Brain microvascular endothelial cell (primary cell): ENCODE results near the gene EYS.
"Not testable (repeated sequence)": the region's sequence is repeated elsewhere in the genome, so short reads cannot be mapped to it uniquely, and the experiment has no call there.

ENCODE experiments used
- DNase-seq: peaks from one replicate; pipeline ENCODE4 v3.0.0-alpha.2; 2020
- H3K27ac ChIP-seq: fragments of 250-450 bp; sonication (Bioruptor Pico); 2 replicates; pipeline ENCODE4 v1.5.1; 2020; ENCODE audit warnings: mild to moderate bottlenecking, moderate library complexity
- H3K27me3 ChIP-seq: fragments of 250-450 bp; sonication (Bioruptor Pico); replicated peaks from 2 replicates; pipeline ENCODE4 v1.5.1; 2020; ENCODE audit warnings: mild to moderate bottlenecking
- H3K36me3 ChIP-seq: fragments of 250-450 bp; sonication (Bioruptor Pico); replicated peaks from 2 replicates; pipeline ENCODE4 v1.5.1; 2020; ENCODE audit warnings: mild to moderate bottlenecking
- H3K4me3 ChIP-seq: 2 replicates; pipeline ENCODE4 v1.5.1; 2011; ENCODE audit warnings: low read depth, mild to moderate bottlenecking, control low read depth, low read length, moderate library complexity
- CTCF ChIP-seq: IDR thresholded peaks from 2 replicates; pipeline ENCODE4 v1.5.1; 2011; ENCODE audit warnings: low read depth, mild to moderate bottlenecking, moderate library complexity, low read length, control low read depth, inconsistent platforms; ENCODE audit errors: missing control alignments
- in situ Hi-C: cut with HindIII; loops from 2 replicates; pipeline ENCODE4 v1.10.0; 2017; ENCODE audit warnings: low sequenced_read_pairs, low pct_ligation_motif_present

Gene EYS

GRCh38 chr6:65570340-65570739 is 136.7 kb downstream of the EYS start:
- no peaks in the 10 kb centered on the region for H3K27me3 ChIP-seq
- H3K27ac ChIP-seq: no peak overlapping the region
- no peak overlapping the region for H3K4me3 ChIP-seq
- no peak for TF ChIP-seq CTCF
- in situ Hi-C loops: no loop called here
- no peaks in the 10 kb centered on the region for H3K36me3 ChIP-seq
- DNase-seq: no peak

- Histone ChIP-seq H3K27me3 (no peaks in the 10 kb centered on the region), H3K36me3 (no peaks in the 10 kb centered on the region), H3K27ac (no peak overlapping the region), H3K4me3 (no peak overlapping the region)
- no peak for DNase-seq
- no peak for TF ChIP-seq CTCF
- in situ Hi-C loops: no loop called here
Measured at GRCh38 chr6:65569505-65569904, 137.5 kb downstream of the EYS start.

GRCh38 chr6:65569056-65569455 is 138.0 kb downstream of the EYS start:
- in situ Hi-C loops, H3K27ac ChIP-seq, H3K4me3 ChIP-seq, DNase-seq, H3K36me3 ChIP-seq, H3K27me3 ChIP-seq: not testable (repeated sequence)

GRCh38 chr6:65566117-65566516 is 140.9 kb downstream of the EYS start:
- in situ Hi-C loops: no loop called here

GRCh38 chr6:65558071-65558470 is 149.0 kb downstream of the EYS start:
- no peak for TF ChIP-seq CTCF
- H3K27me3 ChIP-seq: no peaks in the 10 kb centered on the region
- no peaks in the 10 kb centered on the region for H3K36me3 ChIP-seq
- no peak overlapping the region for H3K27ac ChIP-seq
- no peak overlapping the region for H3K4me3 ChIP-seq
- in situ Hi-C loops: no loop called here
- DNase-seq: no peak

More at GRCh38 chr6:65566117-65566516, 140.9 kb downstream of the EYS start:
- H3K27ac ChIP-seq: no peak overlapping the region
- no peaks in the 10 kb centered on the region for H3K27me3 ChIP-seq
- DNase-seq: no peak
- H3K4me3 ChIP-seq: no peak overlapping the region
- TF ChIP-seq CTCF: no peak
- H3K36me3 ChIP-seq: no peaks in the 10 kb centered on the region

- Histone ChIP-seq H3K4me3 (no peak overlapping the region), H3K36me3 (no peaks in the 10 kb centered on the region), H3K27ac (no peak overlapping the region), H3K27me3 (no peaks in the 10 kb centered on the region)
- TF ChIP-seq CTCF: no peak
- in situ Hi-C loops: no loop called here
- DNase-seq: no peak
Measured at GRCh38 chr6:65557224-65557623, 149.8 kb downstream of the EYS start.
